Stimulated activated CD4-positive, alpha-beta T cell treated with anti-CD3 and anti-CD28 coated beads, TNF-alpha, amount 100 ng/mL, for 48 hours (primary cell): Measurements from ENCODE around the gene NDUFA6.

Experiments used
- DNase-seq, 3 donors: peaks; one replicate each; pipeline ENCODE4 v3.0.0-alpha.2; 2020; ENCODE audit warnings: low read depth in 3 of 3

The NDUFA6 gene

DNA sequence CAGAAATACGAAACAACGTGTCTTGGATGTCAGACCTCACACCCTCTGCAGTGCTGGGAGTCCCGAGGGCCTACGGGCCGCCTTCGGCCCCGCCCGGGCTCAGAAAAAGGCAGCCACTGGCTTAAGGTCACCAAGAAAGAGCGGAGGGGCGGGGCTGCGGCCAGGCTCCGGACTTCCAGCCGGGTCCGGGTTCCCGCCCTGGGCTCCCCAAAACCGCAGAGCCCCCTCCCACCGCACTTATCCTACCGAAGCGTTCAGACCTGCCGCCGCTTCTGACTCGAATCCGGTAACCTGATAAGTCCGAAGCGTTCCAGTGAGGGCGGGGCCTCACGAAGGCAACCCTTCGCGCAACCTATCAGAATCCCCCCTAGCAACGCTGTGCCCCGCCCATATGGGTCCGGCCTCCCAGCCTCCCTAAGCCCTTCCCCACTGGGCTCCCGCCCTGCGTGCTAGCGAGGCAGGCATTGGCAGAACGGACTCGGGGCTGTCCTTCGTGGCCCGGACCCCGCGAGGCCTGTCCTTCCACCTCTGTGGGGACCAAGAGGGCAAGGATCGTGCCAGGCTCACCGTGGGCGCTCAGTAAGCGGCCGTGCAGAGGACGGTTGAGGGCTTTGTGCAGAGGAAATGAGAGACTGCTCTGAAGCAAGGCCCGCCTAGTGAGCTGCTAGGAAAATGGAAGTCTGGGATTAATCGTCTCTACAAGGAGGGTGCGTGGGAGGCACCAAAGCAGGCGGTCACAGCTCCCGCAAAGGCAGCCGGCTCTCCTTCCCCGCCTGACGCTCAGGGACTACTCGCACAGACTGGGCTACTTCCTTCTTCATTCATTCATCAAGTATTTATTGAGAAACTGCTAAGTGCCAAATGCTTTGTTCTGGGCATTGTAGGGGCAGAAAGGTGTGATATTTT, 19.8 kb downstream of the NDUFA6 start, which contains the start of gene NAGA:
Gene NAGA, minus strand, starts transcription at position 296 of the 906 bp plus-strand sequence. CDS start 515 bp downstream, outside the sequence.
- DNase-seq, result peak; percentile 86 to 89 (median 89)

DNA sequence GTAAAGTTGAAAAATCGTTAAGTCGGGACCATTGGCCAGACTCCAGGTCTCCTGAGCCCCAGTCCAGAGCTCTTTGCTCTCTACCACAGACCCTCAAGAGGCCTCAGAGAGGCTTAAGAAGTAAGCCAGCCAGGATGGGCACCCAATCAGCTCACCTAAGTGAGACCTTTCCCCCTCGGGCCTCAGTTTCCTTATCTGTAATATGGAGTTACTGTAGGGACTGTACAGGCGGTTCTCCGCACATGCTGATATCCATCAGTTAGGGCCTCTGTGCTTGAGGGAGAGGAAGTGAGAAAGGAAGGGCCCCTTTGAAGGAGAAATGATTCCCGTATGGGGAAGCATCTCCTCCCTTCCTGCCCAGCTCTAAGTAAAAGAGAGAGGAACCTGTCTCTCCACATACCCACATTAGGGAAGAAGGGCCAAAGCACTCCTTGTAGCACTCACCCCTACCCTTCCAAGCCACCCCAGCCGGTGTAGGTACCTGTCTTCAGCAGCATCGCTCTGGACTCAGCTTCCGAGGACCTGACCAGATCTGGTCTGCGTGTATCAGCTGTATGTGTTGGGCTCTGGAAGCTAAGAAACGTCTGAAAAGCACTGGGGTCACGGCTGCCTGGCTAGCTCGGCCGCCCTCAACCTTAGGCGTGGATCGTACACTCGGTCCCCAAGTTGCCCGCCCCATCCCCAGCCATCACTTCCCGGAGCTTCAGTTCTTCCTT, 20.6 kb downstream of the NDUFA6 start:
- DNase-seq, result no peak

DNA sequence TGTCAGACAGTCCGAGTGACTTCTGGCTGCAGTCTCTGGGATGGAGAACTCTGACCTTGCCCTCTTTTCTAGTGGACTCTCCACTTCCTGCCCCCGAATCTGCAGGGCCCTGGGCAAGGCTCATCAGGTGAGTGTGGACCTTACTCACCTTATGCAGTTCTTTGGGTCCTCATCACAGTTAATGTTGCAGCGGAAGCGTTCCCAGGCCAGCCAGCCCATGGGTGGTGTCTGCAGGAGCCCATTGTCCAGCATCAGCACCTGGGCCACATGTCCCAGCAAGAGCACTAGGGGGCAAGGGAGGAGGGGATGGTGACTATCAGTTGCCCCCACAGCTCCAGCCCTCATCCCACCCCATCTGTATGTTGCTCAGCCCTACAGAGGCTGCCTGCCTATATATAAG, 22.3 kb downstream of the NDUFA6 start:
- no peak for DNase-seq

DNA sequence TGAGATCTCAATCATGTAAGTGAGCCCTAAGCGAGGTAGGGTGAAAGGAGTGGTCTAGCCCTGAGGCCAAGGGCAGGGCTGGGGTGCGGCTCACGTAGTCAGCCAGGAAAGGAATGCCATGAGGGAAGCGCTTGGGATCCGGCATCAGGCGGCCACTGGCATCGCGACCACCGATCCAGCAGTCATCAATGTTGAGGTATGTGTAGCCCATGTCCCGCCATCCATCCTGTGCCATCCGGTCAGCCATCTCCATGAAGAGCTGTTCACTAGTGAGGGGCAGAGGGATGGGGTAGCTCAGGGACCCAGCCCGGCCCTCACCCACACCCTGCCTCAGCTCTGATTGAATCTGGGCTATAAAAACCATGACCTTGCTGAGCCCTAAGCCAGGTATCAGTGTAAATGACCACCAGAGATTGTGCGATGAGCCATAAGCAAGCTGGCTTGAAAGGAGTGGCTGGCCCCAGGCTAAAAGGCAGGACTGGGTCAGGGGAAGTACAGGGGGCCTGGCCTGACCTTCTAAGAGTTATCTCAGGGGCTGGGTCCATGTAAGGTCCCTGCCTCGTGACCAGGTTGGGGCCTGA, 22.8 kb downstream of the NDUFA6 start:
- DNase-seq, result no peak

DNA sequence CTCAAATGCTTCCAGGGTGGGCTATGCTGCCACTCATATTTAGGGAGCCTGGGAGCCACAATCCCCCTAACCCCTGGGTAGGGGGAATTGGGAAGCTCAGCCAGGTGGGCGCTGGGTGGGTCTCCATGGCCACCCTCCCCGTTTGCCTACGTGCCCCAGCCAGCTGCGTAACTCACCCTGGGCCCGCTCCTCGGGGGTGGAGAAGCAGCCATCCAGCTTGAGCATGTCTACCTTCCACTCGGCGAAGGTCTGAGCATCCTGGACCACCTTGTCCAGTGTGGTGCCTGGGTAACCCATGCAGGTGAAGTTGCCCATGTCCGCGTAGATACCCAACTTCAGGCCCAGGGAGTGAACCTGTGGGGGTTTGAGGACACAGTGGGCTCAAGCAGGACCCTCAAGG, 23.6 kb downstream of the NDUFA6 start:
- no peak for DNase-seq

DNA sequence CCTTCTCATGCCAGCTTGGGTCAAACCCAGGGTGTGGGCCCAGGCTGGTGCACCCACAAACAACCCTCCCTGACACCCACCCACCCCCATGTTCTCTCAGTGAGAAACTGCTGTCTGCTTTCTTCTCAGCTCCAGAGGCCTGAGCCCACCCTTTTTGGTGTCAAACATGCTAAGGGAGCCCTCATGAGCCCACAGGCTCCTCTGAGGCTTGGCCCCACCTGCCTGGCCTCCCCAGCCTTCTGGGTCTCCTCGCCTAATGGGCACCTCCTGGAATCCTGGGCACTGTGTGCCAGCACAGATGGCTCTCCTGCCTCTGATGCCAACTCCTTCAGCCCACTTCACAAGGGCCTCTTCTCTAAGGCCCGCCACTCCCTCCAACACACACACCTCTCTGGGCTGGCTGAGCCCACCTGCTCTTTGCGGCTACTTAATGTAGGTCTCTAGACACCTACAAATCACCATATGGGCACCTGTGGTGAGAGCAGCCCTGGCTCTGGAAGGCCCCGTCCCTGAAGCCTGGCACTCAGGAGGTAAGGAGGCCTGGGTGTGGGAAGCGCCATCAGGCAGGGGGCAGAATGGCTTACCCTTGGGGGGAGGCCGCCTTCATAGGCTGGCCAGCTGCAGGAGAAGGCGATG, 24.3 kb downstream of the NDUFA6 start:
- no peak for DNase-seq

DNA sequence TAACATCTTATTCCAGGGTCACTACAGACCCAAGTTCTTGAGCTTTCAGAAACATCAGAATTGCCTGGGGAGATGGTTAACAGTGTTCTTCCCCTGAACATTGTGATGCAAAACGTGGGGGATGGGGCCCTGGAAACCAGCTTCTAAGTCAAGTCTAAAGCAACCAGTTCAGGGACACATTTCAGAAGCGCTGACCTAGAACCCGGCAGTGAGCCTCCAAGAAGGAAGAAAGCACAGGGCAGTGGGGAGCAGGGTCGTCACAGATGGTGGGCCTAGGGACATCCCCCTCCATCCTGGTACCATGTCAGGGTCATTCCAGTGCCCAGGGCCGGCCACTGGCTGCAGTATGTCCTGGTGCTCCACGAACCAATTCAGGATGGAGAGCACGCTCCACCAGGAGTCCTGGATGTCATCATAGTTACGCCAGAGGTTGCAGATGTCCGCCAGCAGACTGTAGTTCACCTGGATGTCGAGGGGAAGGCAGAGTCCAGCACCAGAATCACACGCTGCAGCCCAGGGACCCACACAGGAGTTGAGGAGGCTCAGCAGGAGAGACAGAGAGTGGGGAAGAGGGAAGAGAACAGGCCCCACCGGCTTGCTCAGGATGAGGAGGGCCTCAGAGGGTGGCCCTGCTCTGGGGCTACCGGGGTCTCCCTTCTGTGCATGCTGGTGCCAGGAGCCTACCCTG, 25.0 kb downstream of the NDUFA6 start:
- no peak for DNase-seq

DNA sequence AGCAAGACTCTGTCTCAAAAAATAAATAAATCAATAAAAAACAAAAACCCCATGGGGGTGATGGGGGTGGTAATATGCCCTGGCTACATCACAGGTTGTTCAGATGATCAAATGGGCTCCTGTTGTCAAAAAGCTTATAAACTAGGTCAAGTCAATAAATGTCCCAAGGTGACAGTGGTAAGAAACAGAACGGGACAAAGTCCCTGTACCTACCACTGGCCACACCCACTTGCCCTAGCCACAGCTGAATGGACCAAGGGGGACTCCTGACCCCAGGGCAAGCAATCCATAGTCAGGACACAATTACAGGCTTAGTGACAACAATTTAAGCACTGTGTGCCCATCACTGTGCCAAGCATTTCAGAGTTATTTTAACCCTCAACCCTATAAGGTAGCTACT, 25.9 kb downstream of the NDUFA6 start:
- no peak for DNase-seq

DNA sequence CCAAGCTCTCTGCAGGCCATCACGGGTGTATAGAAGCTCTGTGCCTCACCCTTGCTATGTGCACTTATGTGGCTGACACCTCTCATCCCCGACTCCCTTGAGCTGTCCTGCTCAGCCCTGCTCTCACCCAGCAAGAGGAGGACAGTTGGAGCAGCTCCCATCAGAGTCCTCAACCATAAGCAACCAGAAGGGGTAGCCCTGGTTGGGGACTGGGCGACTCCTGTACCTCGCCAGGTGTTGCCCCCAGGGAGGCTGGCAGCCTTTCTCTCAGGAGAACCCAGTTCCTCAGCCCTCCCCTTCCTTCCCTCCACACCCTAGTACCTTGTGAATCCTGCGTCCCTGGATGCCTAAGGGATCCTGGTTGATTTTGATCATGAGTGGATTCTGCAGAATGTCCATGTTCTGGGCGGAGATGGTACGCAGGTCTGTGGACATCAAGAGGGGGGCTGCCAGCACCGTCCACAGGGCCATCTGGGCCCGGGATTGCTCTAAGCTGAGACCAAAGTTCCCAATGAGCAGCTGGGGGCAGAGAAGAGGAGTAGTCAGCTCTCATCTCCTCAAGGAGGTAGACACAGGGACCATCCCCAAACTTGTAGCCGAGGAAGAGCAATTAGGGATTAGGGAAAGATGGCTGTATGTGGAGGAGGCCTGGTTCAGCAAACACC, 27.9 kb downstream of the NDUFA6 start:
- DNase-seq, result no peak

DNA sequence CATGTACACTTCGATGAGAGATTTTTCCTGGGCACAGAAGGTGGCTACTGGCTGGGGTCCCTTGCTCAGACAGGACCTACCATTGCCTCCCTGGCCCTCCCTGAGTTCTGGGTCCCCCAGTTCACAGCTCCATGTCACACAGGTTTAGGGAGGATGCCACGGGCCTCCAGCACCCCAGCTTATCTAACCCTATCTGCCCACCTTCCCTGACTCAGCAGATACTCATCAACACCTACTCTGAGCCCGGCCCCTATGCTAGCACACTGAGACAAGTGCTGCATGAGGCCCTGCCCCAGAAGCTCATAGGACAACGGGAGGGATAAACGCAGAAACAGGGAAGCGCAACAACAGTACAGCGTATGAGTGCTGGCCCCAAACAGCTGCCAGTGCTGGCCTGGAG, 29.5 kb downstream of the NDUFA6 start:
- DNase-seq, result no peak

DNA sequence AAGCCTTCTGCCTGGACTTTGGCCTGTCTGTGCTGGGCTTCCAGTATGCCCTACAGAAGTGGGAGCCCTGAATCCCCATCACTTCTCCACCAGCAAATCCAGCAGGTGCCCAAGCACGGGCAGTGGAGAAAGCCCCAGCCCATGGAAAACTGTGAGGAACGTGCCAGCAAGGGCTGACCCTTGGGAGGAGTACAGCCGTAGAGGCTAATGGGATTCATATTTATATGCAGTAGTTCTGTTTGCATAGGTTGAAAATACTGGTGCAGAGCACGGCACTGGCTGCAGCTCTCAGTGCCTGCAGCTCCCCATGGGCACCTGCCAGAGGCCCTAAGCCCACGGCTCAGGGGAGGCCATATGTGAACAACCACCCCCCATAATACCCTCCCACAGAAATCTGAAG, 30.1 kb downstream of the NDUFA6 start:
- no peak for DNase-seq

DNA sequence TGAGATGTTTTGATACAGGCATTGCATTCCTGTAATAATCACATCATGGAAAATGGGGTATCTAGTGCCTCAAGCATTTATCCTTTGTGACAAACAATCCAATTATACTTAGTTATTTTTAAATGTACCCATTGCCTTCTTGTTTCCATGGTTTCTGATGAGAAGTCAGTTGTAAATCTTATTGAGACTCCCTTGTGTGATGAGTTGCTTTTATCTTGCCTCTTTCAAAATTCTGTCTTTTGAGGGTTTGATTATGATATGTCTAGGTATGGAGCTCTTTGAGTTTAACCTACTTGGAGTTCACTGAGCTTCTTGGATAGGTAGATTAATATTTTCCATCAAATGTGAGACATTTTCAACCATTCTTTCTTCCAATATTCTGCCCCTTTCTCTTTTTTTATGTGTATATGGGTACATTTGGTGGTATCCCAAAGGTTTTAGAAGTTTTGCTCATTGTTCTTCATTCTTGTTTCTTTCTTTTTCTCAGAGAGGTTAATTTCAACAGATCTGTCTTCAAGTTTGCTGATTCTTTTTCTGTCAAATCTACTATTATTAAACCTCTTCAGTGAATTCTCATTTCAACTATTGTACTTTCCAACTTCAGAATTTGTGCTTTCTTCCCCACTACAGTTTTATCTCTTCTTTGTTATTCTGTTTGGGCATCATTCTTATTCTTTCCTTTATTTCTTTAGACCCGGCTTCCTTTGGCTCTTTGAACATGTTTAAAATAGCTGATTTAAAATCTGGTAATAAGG, 33.6 kb downstream of the NDUFA6 start:
- DNase-seq, result no peak

DNA sequence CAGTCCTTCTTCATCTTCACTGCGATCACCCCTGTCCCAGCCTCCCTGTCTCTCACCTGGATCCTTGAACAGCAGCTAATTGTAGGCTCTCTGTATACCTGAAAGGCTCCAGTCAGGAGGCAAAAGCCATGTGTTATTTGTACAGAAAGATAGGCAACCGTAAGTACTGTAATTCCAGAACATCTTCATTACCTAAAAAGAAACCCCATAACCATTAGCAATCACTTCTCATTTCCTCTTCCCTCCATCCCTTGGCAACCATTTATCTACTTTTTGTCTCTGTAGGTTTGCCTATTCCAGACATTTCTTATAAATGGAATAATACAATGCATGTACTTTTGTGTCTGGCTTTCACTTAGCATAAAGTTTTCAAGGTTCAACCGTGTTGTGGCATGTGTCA, 37.8 kb downstream of the NDUFA6 start:
- DNase-seq, result no peak

DNA sequence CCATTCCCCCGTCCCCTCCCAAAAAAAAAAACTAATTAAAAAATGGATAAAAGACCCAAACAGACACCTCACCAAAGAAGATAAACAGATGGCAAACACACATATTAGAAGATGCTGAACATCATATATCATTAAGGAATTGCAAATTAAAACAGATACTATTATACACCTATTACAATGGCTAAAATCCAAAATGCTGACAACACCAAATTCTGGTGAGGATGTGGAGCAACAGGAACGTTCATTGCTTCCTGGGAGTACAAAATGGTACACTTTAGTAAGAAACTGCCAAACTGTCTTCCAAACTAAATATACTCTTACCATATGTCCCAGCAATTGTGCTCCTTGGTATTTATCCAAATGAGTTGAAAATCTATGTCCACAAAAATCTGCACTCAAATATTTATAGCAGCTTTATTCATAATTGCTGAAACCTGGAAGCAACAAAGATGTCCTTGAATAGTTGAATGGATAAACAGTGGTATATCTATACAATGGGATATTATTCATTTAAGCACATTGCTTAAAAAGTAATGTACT, 39.9 kb downstream of the NDUFA6 start:
- no peak for DNase-seq

DNA sequence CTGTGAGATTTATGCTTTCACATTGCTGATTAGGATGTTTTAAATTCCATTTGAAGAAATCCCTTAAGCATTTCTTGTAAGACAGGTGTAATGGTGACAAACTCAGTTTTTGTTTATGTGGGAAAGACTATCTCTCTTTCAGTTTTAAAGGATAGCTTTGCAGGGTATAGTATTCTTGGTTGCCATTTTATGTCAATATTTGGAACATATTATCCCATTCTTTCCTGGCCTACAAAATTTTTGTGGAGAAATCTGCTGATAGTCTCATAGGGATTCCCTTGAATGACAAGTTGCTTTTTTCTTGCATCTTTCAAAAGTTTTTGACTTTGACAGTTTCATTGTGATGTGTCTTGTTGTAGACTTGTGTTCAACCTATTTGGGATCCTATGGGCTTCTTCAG, 48.8 kb downstream of the NDUFA6 start:
- DNase-seq, result no peak

DNA sequence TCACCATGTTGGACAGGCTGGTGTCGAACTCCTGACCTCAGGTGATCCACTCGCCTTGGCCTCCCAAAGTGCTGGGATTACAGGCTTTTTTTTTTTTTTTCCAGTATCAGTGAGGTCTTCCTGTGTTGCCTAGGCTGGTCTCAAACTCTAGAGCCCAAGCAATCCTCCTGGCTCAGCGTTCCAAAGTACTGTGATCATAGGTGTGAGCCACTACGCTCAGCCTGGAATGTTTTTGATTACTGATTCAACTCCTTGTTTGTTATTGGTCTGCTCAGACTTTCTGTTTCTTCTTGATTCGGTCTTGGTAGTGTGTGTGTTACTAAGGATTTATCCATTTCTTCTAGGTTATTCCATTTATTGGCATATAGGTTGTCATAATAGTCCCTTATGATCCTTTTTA, 51.3 kb downstream of the NDUFA6 start:
- no peak for DNase-seq
